ENCODE data around the gene ERAS. TPM values are rescaled to one million over a fixed set of nuclear protein-coding genes. Genes with fewer than 3 reads are reported as not detected.

ERAS gene
- total RNA-seq, 4 donors from 2014 or later, result not detected

DNA sequence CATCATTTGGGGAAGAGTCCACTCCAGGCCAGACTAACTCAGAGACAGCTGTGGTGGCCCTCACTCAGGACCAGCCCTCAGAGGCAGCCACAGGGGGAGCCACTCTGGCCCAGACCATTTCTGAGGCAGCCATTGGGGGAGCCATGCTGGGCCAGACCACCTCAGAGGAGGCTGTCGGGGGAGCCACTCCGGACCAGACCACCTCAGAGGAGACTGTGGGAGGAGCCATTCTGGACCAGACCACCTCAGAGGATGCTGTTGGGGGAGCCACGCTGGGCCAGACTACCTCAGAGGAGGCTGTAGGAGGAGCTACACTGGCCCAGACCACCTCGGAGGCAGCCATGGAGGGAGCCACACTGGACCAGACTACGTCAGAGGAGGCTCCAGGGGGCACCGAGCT, 3.3 kb upstream of the ERAS start:
- intact Hi-C loops (cut with DNase I; ENCODE audit: low total_unique reads), result no loop called here
- WGBS, 2 donors, result 94% methylated on average over 3 of the region's 6 CpGs; no CpG with 5 or more reads in 1 of the 2 donors
- TF ChIP-seq POLR2A (IDR thresholded peaks at IDR 0.05), result no peak
- TF ChIP-seq, protein P1, sequence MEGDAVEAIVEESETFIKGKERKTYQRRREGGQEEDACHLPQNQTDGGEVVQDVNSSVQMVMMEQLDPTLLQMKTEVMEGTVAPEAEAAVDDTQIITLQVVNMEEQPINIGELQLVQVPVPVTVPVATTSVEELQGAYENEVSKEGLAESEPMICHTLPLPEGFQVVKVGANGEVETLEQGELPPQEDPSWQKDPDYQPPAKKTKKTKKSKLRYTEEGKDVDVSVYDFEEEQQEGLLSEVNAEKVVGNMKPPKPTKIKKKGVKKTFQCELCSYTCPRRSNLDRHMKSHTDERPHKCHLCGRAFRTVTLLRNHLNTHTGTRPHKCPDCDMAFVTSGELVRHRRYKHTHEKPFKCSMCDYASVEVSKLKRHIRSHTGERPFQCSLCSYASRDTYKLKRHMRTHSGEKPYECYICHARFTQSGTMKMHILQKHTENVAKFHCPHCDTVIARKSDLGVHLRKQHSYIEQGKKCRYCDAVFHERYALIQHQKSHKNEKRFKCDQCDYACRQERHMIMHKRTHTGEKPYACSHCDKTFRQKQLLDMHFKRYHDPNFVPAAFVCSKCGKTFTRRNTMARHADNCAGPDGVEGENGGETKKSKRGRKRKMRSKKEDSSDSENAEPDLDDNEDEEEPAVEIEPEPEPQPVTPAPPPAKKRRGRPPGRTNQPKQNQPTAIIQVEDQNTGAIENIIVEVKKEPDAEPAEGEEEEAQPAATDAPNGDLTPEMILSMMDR (IDR thresholded peaks at IDR 0.05), result no peak
- DNase-seq (ENCODE audit: low spot score in 2 of 2), result no peak
- no peak overlapping the region for H3K4me3 ChIP-seq (ENCODE audit: low read depth, poor library complexity, severe bottlenecking)

DNA sequence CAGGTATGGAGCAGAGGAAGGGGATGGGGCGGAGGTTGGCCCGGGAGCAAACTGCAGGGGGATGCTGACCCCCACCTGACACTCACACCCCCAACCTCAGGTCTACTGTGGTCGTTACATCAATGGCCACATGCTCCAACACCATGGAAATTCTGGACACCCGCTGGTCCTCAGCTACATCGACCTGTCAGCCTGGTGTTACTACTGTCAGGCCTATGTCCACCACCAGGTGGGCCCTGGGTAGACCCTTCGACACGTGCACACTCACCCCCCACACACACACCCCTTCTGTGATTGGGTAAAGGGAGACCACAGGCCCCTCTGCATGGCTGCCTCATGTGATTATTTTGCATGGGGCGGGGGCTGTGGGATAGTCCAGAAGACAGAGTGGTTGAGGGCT, 2.2 kb upstream of the ERAS start:
- 85 to 90% methylated on average over 6 to 8 of the region's 8 CpGs for WGBS, 2 donors
- H3K4me3 ChIP-seq (ENCODE audit: low read depth, poor library complexity, severe bottlenecking), result no peak overlapping the region
- TF ChIP-seq POLR2A (IDR thresholded peaks at IDR 0.05), result no peak
- DNase-seq (ENCODE audit: low spot score in 2 of 2), result no peak
- intact Hi-C loops (cut with DNase I; ENCODE audit: low total_unique reads), result no loop called here

DNA sequence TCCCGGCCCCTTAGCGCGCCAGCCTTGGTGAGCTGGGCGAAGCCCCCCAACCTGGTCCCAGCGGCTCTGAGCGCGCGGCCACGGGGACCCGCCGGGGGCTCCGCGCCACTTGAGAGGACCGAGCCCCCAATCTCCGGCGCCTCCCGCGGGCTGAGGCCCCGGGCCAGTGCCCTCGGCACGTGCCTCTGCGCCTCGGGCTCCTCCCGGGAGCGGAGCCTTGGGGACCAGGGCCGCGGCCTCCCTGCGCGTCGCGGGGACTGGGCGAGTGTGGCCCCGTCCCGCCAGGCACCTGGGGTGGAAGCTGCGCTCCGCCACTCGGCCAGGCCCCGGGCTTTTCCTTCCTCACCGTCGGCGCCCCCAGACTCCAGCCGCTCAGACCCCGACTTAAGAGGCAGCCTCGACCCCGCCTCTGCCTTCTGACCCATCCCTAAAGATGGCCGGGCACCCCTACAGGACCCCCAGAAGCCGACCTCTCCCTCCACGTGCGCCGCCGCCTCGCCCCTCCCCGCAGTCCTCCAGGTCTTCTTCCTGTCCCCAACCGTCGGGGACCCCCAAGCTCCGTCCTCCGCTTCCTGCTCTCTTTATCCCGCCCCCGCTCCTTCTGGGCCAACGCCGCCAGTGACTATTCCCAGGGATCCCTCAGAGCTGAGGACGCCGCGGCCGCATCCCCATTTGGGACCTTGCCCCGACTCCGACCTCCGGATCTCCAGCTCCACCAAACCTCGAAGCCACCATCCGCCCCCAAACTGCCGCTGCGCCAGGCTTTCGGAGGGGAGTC, 752 bp downstream of the ERAS start:
- TF ChIP-seq POLR2A (IDR thresholded peaks at IDR 0.05), result no peak
- TF ChIP-seq, protein P1 (IDR thresholded peaks at IDR 0.05), result no peak
- no peak for DNase-seq (ENCODE audit: low spot score in 2 of 2)
- H3K4me3 ChIP-seq (ENCODE audit: low read depth, poor library complexity, severe bottlenecking), result no peak overlapping the region
- 61 to 72% methylated on average over 23 to 40 of the region's 73 CpGs for WGBS, 2 donors
- intact Hi-C loops (cut with DNase I; ENCODE audit: low total_unique reads), result no loop called here

DNA sequence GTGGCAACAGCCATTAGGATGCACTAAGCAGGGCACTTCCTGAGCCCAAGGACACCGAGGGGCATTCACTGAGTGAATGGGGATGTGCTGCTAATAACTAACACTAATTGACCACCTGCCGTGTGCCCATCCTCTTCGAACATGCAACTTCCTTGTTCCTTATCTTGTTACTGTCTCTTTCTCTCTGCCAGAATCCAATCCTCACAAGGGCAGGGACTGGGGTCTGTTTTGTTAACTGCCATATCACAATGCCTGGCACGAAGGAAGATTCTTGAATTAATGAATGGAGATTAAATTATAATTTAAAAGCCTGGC, 1.3 kb downstream of the ERAS start:
- TF ChIP-seq, protein P1 (IDR thresholded peaks at IDR 0.05), result no peak
- no peak for TF ChIP-seq POLR2A (IDR thresholded peaks at IDR 0.05)
- WGBS, 2 donors, result 62 to 80% methylated on average over 3 to 4 of the region's 4 CpGs
- H3K4me3 ChIP-seq (ENCODE audit: low read depth, poor library complexity, severe bottlenecking), result no peak overlapping the region
- no peak for DNase-seq (ENCODE audit: low spot score in 2 of 2)
- intact Hi-C loops (cut with DNase I; ENCODE audit: low total_unique reads), result no loop called here

DNA sequence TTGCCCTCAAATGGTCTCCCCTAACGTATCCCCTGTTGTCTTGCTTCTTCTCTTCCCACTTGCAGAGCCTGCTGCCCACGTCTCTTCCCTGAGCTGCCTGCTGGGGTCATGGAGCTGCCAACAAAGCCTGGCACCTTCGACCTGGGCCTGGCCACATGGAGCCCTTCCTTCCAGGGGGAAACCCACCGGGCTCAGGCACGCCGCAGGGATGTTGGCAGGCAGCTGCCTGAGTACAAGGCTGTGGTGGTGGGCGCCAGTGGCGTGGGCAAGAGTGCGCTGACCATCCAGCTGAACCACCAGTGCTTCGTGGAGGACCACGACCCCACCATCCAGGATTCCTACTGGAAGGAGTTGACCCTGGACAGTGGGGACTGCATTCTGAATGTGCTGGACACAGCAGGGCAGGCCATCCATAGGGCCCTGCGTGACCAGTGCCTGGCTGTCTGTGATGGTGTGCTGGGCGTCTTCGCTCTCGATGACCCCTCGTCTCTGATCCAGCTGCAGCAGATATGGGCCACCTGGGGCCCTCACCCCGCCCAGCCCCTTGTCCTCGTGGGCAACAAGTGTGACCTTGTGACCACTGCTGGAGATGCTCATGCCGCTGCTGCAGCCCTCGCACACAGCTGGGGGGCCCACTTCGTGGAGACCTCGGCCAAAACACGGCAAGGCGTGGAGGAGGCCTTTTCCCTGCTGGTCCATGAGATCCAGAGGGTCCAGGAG, 2.9 kb downstream of the ERAS start:
- 90% methylated on average over 13 to 18 of the region's 24 CpGs for WGBS, 2 donors
- no peak overlapping the region for H3K4me3 ChIP-seq (ENCODE audit: low read depth, poor library complexity, severe bottlenecking)
- TF ChIP-seq POLR2A (IDR thresholded peaks at IDR 0.05), result no peak
- TF ChIP-seq, protein P1 (IDR thresholded peaks at IDR 0.05), result no peak
- DNase-seq (ENCODE audit: low spot score in 2 of 2), result no peak
- intact Hi-C loops (cut with DNase I; ENCODE audit: low total_unique reads), result no loop called here

DNA sequence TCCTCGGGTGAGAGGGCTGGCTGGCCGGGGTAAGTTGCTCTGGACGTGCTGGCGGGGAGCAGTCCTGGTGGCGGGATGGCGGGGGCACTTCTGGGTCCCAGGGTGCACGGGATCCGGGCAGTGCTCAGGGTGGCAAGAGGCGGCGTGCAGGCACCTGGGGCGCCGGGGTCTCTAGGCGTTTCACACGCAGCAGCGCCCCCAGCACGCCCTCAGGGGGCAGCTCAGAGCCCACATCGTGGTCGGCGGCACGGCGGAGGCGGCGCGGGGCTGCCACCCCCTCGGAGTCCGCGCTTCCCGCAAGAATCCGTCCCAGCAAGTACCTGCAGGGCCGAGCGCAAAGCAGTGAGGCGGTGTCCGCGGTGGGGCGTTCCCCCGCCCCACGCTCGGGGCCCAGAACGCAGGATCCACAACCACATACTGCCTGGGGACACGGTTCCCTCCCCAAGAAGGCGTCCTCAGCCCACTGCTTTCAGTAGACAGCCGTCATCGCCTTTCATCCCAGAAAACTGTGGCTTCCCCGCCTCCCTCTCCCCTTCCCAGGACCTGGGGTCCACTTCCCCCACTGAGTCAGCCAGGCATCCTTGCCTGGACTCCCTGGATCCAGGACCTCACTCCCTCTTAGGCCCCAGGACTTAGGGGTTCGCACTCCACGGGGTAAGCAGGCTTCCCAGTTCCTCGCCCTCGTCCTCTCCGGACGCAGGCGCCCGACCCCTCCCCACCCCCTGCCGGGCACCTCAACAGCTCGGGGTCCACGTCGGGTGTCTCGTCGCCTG, 5.0 kb downstream of the ERAS start:
- no peak for DNase-seq (ENCODE audit: low spot score in 2 of 2)
- WGBS, 2 donors, result 19 to 46% methylated on average over 8 to 58 of the region's 58 CpGs
- no peak overlapping the region for H3K4me3 ChIP-seq (ENCODE audit: low read depth, poor library complexity, severe bottlenecking)
- no peak for TF ChIP-seq POLR2A (IDR thresholded peaks at IDR 0.05)
- TF ChIP-seq, protein P1 (IDR thresholded peaks at IDR 0.05), result no peak
- intact Hi-C loops (cut with DNase I; ENCODE audit: low total_unique reads), result no loop called here
